Esophagus squamous epithelium (tissue), 5 donors: ENCODE data around the gene SOX18. TPM values are rescaled to one million over a fixed set of nuclear protein-coding genes. Genes with fewer than 3 reads are reported as not detected.

Source experiments
- DNase-seq: peaks from one replicate; lab custom pipeline; 2025; lab: John Stamatoyannopoulos, UW
- H3K27ac ChIP-seq, 4 donors: fragments of 200-600 bp; sonication (generic); one replicate each; pipeline ENCODE4 v1.5.1; 2016 to 2019; ENCODE audit warnings: mild to moderate bottlenecking in 1 of 4
- H3K27me3 ChIP-seq, 4 donors: fragments of 200-600 bp; sonication (generic); 1 replicate in 3 of 4; 2 replicates in 1 of 4; pipeline versions ENCODE4 v1.5.1 to v1.6.0; 2017 to 2021; ENCODE audit warnings: antibody characterized with exemption in 1 of 4
- H3K36me3 ChIP-seq, 3 donors: fragments of 200-600 bp; sonication (generic); one replicate each; pipeline ENCODE4 v1.5.1; 2016 to 2019
- H3K4me1 ChIP-seq, 3 donors: fragments of 200-600 bp; sonication (generic); one replicate each; pipeline ENCODE4 v1.5.1; 2017 to 2019
- H3K4me3 ChIP-seq, 4 donors: fragments of 200-600 bp; sonication (generic); 1 replicate in 3 of 4; 2 replicates in 1 of 4; pipeline ENCODE4 v1.5.1; 2016 to 2019; ENCODE audit warnings: mild to moderate bottlenecking in 2 of 4, moderate library complexity in 1 of 4
- H3K9me3 ChIP-seq, 3 donors: fragments of 200-600 bp; sonication (generic); one replicate each; pipeline ENCODE4 v1.5.1; 2016 to 2019
- CTCF ChIP-seq, 6 experiments: fragments of 450-650 bp in 4 of 6; fragments of 200-600 bp in 2 of 6; sonication (generic) in 2 of 6; IDR thresholded peaks; one replicate each; pipeline ENCODE4 v1.5.1; 2016 to 2019; ENCODE audit warnings: antibody characterized with exemption in 6 of 6, mild to moderate bottlenecking in 4 of 6, moderate library complexity in 4 of 6
- POLR2A ChIP-seq, 4 donors: fragments of 450-650 bp; IDR thresholded peaks; one replicate each; pipeline ENCODE4 v1.6.1; 2017; ENCODE audit warnings: antibody characterized with exemption in 4 of 4, mild to moderate bottlenecking in 4 of 4, moderate library complexity in 3 of 4
- WGBS, 2 donors: methylation state at CpG; one replicate each; pipeline ENCODE4 v1.1.5; 2018; 5-methylcytosine and 5-hydroxymethylcytosine counted together
- intact Hi-C: fragments of 100-400 bp; cut with DNase I; formaldehyde crosslinking; loops from one replicate; pipeline ENCODE4 v1.15.0; 2022
- total RNA-seq, 4 donors: library from RNA; depleted of rRNA; stranded (reverse); fragments of >200 nt; gene quantifications; one replicate each; pipeline ENCODE4 v1.1.0, GENCODE V29; 2016
- donor health status: DM: yes; HTN: yes; CAD: no.

The SOX18 gene
- total RNA-seq, 4 donors from 2014 or later: 1.3 to 4.5 (median 3.9) TPM

DNA sequence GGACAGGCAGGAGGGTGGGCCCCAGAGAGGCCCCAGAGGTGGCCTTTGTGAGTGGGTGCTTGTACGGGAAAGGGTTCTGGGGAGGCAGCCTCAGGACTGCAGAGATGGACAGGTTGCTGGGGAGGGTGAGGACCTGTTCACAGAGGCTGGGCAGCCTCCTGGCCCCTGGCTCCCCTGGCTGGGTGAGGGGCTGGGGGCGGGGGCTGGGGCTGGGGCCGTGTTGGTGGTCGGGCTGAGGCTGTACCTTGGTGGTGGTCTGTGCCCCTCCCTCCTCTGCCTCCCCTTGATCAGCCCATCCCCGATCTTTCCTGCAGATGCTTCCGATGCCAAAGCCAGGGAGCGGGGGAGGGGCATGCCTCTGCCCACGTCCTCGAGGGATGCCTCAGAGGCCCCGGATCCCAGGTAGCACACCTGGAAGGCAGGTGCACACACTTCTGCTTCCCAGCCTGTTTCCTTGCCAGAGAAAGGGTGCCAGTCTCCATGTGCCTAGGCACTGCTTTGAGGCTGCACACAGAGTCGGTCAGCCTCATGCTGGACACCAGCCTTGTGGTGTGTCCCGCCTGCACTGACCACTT lies 18.4 kb upstream of the SOX18 start:
- Histone ChIP-seq H3K4me3 (no peak overlapping the region), H3K27me3 (no peaks in the 10 kb centered on the region), H3K36me3 (peaks cover 0 to 21% (median 4%) of the 10 kb centered on the region in 3 donors), H3K9me3 (no peaks in the 10 kb centered on the region), H3K4me1 (peaks cover 20 to 41% (median 24%) of the 10 kb centered on the region in 3 donors), H3K27ac (no peak overlapping the region)
- TF ChIP-seq POLR2A (IDR thresholded peaks at IDR 0.05): no peak
- no peak for TF ChIP-seq CTCF (IDR thresholded peaks at IDR 0.05)
- DNase-seq: no peak
- intact Hi-C loops: no loop called here
- WGBS, 2 donors: 69% methylated on average over 3 of the region's 12 CpGs; no CpG with 5 or more reads in 1 of the 2 donors

GRCh38 chr20:64067005-64067632 lies 17.7 kb upstream of the SOX18 start:
- no peak overlapping the region for H3K27ac ChIP-seq
- H3K36me3 ChIP-seq: peaks cover 0 to 14% (median 0%) of the 10 kb centered on the region in 3 donors
- H3K4me1 ChIP-seq: peaks cover 26 to 48% (median 30%) of the 10 kb centered on the region in 3 donors
- 54 to 80% methylated on average over 2 to 5 of the region's 6 CpGs for WGBS, 2 donors
- intact Hi-C loops: no loop called here
- TF ChIP-seq CTCF (IDR thresholded peaks at IDR 0.05) (no peak), POLR2A (IDR thresholded peaks at IDR 0.05) (no peak)
- no peaks in the 10 kb centered on the region for H3K9me3 ChIP-seq
- no peaks in the 10 kb centered on the region for H3K27me3 ChIP-seq
- H3K4me3 ChIP-seq: no peak overlapping the region
- no peak for DNase-seq

- no peaks in the 10 kb centered on the region for H3K27me3 ChIP-seq
- 8 to 39% methylated on average over 2 to 4 of the region's 5 CpGs for WGBS, 2 donors
- H3K27ac ChIP-seq: no peak overlapping the region
- TF ChIP-seq POLR2A (IDR thresholded peaks at IDR 0.05) (no peak), CTCF (IDR thresholded peaks at IDR 0.05) (no peak)
- peaks cover 26 to 50% (median 31%) of the 10 kb centered on the region in 3 donors for H3K4me1 ChIP-seq
- H3K9me3 ChIP-seq: no peaks in the 10 kb centered on the region
- H3K36me3 ChIP-seq: peaks cover 0 to 6% (median 0%) of the 10 kb centered on the region in 3 donors
- no peak overlapping the region for H3K4me3 ChIP-seq
- intact Hi-C loops: no loop called here
- DNase-seq: no peak
Observed at GRCh38 chr20:64065974-64066343, 16.5 kb upstream of the SOX18 start.

DNA sequence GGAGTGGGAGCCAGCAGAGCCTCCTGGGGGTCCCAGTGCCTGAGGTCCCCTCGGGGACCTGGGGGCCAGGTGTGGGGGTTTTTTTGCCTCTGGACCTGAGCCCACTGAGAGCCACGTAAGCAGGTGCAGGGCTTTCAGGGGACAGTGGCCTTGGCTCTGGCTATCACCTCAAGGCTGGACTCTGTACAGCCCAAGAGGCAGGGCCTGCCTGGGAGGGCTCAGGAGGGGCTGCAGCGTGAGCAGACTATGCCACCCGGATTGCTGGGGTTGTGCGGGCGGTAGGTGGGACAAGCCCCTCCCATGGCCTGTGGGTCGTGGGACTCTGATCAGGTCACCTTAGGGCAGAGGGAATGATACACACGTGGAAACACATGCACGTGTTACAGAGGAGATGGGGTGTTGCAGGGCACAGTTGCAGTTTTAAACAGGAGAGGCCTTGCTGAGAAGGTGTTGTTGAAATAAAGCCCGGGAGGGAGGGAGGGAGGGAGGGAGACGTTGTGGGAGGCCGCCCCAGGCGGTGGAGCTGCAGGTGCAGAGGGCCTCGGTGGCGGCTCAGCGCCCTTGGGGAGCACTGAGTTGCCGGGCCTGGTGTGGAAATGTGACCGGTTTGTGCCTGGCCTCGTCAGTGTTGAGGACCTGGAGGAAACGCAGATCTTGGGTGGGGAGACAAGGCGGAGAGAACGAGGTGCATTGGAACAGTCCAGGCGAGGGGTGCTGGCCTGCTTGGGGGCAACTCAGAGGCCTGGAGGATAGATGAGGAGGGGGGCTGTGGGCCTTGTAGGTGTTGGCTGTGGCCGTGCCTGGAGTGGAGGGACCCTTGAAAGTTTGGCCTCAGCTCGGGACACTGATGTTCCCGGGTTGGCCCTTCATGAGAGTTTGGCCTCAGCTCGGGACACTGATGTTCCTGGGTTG lies 15.9 kb upstream of the SOX18 start:
- H3K4me1 ChIP-seq: peaks cover 26 to 50% (median 31%) of the 10 kb centered on the region in 3 donors
- no peaks in the 10 kb centered on the region for H3K9me3 ChIP-seq
- WGBS, 2 donors: 40 to 45% methylated on average over 16 to 21 of the region's 27 CpGs
- intact Hi-C loops: no loop called here
- no peak for TF ChIP-seq POLR2A (IDR thresholded peaks at IDR 0.05)
- no peak for TF ChIP-seq CTCF (IDR thresholded peaks at IDR 0.05)
- H3K36me3 ChIP-seq: peaks cover 0 to 1% (median 0%) of the 10 kb centered on the region in 3 donors
- no peaks in the 10 kb centered on the region for H3K27me3 ChIP-seq
- DNase-seq: no peak
- H3K27ac ChIP-seq: no peak overlapping the region
- no peak overlapping the region for H3K4me3 ChIP-seq
